Globus pallidus (tissue), 1 donor: ENCODE measurements around the gene PPP4R3C.
"Not testable (repeated sequence)": the region's sequence is repeated elsewhere in the genome, so short reads cannot be mapped to it uniquely, and the experiment has no call there.

ENCODE experiments used
- DNase-seq: peaks from one replicate; pipeline ENCODE4 v3.0.0-alpha.2; 2015; ENCODE audit warnings: low spot score

The PPP4R3C gene

GRCh38 chrX:27463187-27463586 lies at the start of gene PPP4R3C:
PPP4R3C (minus strand) TSS chrX:27463341; CDS start chrX:27463296, 45 bp downstream.
- no peak for DNase-seq

- DNase-seq: no peak
Measured at GRCh38 chrX:27491397-27491796, 28.3 kb upstream of the PPP4R3C start.

- no peak for DNase-seq
Measured at GRCh38 chrX:27466051-27466450, 2.9 kb upstream of the PPP4R3C start.

- no peak for DNase-seq
Measured at GRCh38 chrX:27465036-27465435, 1.9 kb upstream of the PPP4R3C start.

- not testable (repeated sequence) for DNase-seq
Measured at GRCh38 chrX:27459129-27459528, 4.0 kb downstream of the PPP4R3C start.

- DNase-seq: not testable (repeated sequence)
Measured at GRCh38 chrX:27458544-27458943, 4.6 kb downstream of the PPP4R3C start.

- no peak for DNase-seq
Measured at GRCh38 chrX:27451324-27451723, 11.8 kb downstream of the PPP4R3C start.

GRCh38 chrX:27446423-27446822 lies 16.7 kb downstream of the PPP4R3C start:
- no peak for DNase-seq

- no peak for DNase-seq
Measured at GRCh38 chrX:27445438-27445837, 17.7 kb downstream of the PPP4R3C start.

- DNase-seq: no peak
Measured at GRCh38 chrX:27444093-27444908, 18.8 kb downstream of the PPP4R3C start.

GRCh38 chrX:27442392-27442791 lies 20.7 kb downstream of the PPP4R3C start:
- DNase-seq: not testable (repeated sequence)

GRCh38 chrX:27439771-27440170 lies 23.4 kb downstream of the PPP4R3C start:
- DNase-seq: no peak

GRCh38 chrX:27438937-27439336 lies 24.2 kb downstream of the PPP4R3C start:
- no peak for DNase-seq

- no peak for DNase-seq
Measured at GRCh38 chrX:27435031-27435430, 28.1 kb downstream of the PPP4R3C start.
